ENCODE measurements around the gene PRR35. TPM values are rescaled to one million over a fixed set of nuclear protein-coding genes. Genes with fewer than 3 reads are reported as not detected.

The PRR35 gene
- total RNA-seq, 2 experiments from 2014 or later = not detected

GRCh38 chr16:591892-592517 is 31.8 kb downstream of the PRR35 start:
- Mint-ChIP-seq H3K27ac (no peak overlapping the region), H3K9me3 (no peaks in the 10 kb centered on the region), H3K4me3 (no peak overlapping the region), H3K27me3 (no peaks in the 10 kb centered on the region), H3K36me3 (ENCODE audit: low read depth) (peaks cover 13% of the 10 kb centered on the region), H3K4me1 (ENCODE audit: low read depth) (peaks cover 26% of the 10 kb centered on the region)
- ATAC-seq = no peak
- DNase-seq = no peak
- POLR2A ChIA-PET = no interaction called here
- intact Hi-C loops (cut with micrococcal nuclease) = no loop called here
- no peak for TF ChIP-seq CTCF (IDR thresholded peaks at IDR 0.05)
- CTCF ChIA-PET = interaction anchor here (0.9 kb wide), 1 partner anchor 45 kb away, joined by 3 read pairs; the partner anchor contains the start of gene METTL26

- intact Hi-C loops (cut with micrococcal nuclease) = no loop called here
- POLR2A ChIA-PET = no interaction called here
- CTCF ChIA-PET = interaction anchor here (0.9 kb wide), 2 partner anchors 22 to 44 kb away, joined by 3 read pairs; partner anchors contain the start of gene METTL26
- no peak overlapping the region for H3K4me3 Mint-ChIP-seq
- ATAC-seq (no peak), DNase-seq (no peak)
- H3K9me3 Mint-ChIP-seq = no peaks in the 10 kb centered on the region
- H3K36me3 Mint-ChIP-seq (ENCODE audit: low read depth) = peaks cover 9% of the 10 kb centered on the region
- H3K4me1 Mint-ChIP-seq (ENCODE audit: low read depth) = peaks cover 22% of the 10 kb centered on the region
- H3K27me3 Mint-ChIP-seq = no peaks in the 10 kb centered on the region
- TF ChIP-seq CTCF (IDR thresholded peaks at IDR 0.05) = no peak
- no peak overlapping the region for H3K27ac Mint-ChIP-seq
These were observed 32.5 kb downstream of the PRR35 start for GRCh38 chr16:592518-593306.

- H3K36me3 Mint-ChIP-seq (ENCODE audit: low read depth) = peaks cover 2% of the 10 kb centered on the region
- no peak for TF ChIP-seq CTCF (IDR thresholded peaks at IDR 0.05)
- no peaks in the 10 kb centered on the region for H3K27me3 Mint-ChIP-seq
- H3K27ac Mint-ChIP-seq = peak overlapping the region; percentile 12
- H3K4me3 Mint-ChIP-seq = no peak overlapping the region
- H3K4me1 Mint-ChIP-seq (ENCODE audit: low read depth) = peaks cover 22% of the 10 kb centered on the region
- intact Hi-C loops (cut with micrococcal nuclease) = no loop called here
- ChIA-PET POLR2A (no interaction called here), CTCF (interaction anchor here (0.9 kb wide), 1 partner anchor 23 kb away, joined by 3 read pairs; no protein-coding TSS in a partner anchor)
- ATAC-seq = no peak
- DNase-seq = no peak
- H3K9me3 Mint-ChIP-seq = no peaks in the 10 kb centered on the region
These were observed 33.2 kb downstream of the PRR35 start for GRCh38 chr16:593406-593805.

- ChIA-PET POLR2A (no interaction called here), CTCF (no interaction called here)
- Mint-ChIP-seq H3K9me3 (no peaks in the 10 kb centered on the region), H3K27ac (peak overlapping the region; percentile 12), H3K4me3 (no peak overlapping the region), H3K36me3 (ENCODE audit: low read depth) (no peaks in the 10 kb centered on the region), H3K27me3 (no peaks in the 10 kb centered on the region), H3K4me1 (ENCODE audit: low read depth) (peaks cover 22% of the 10 kb centered on the region)
- TF ChIP-seq CTCF (IDR thresholded peaks at IDR 0.05) = no peak
- intact Hi-C loops (cut with micrococcal nuclease) = no loop called here
- ATAC-seq (no peak), DNase-seq (no peak)
These were observed 33.6 kb downstream of the PRR35 start for GRCh38 chr16:593807-594206.

- H3K27ac Mint-ChIP-seq = no peak overlapping the region
- ChIA-PET CTCF (no interaction called here), POLR2A (no interaction called here)
- H3K36me3 Mint-ChIP-seq (ENCODE audit: low read depth) = no peaks in the 10 kb centered on the region
- no peak for ATAC-seq
- H3K9me3 Mint-ChIP-seq = no peaks in the 10 kb centered on the region
- H3K4me3 Mint-ChIP-seq = no peak overlapping the region
- peaks cover 22% of the 10 kb centered on the region for H3K4me1 Mint-ChIP-seq (ENCODE audit: low read depth)
- no peaks in the 10 kb centered on the region for H3K27me3 Mint-ChIP-seq
- DNase-seq = no peak
- TF ChIP-seq CTCF (IDR thresholded peaks at IDR 0.05) = no peak
- intact Hi-C loops (cut with micrococcal nuclease) = no loop called here
These were observed 34.9 kb downstream of the PRR35 start for GRCh38 chr16:595094-595528.

Data from activated CD8-positive, alpha-beta T cell treated with anti-CD3 and anti-CD28 coated beads for 36 hours (primary cell).